Effector memory CD8-positive, alpha-beta T cell (primary cell): ENCODE data around the gene COL1A2.

ENCODE experiments used
- ATAC-seq: fragments of 150-1000 bp; cut with Tn5 transposase; replicated peaks from 2 replicates; pipeline ENCODE4 v1.10.0; 2021; ENCODE audit warnings: mild to moderate bottlenecking, moderate library complexity
- DNase-seq, 3 experiments: peaks; one replicate each; pipeline ENCODE4 v3.0.0; 2021
- H3K27ac Mint-ChIP-seq, 2 donors: one replicate each; pipeline ENCODE4 v1.8.0; 2022; ENCODE audit warnings: mild to moderate bottlenecking in 2 of 2, mixed read lengths in 2 of 2, moderate library complexity in 2 of 2
- H3K27me3 Mint-ChIP-seq, 2 donors: one replicate each; pipeline ENCODE4 v1.8.0; 2022; ENCODE audit warnings: mixed read lengths in 2 of 2
- H3K36me3 Mint-ChIP-seq: one replicate; pipeline ENCODE4 v1.8.0; 2022; ENCODE audit warnings: mild to moderate bottlenecking, moderate library complexity, mixed read lengths; ENCODE audit not compliant: insufficient read depth
- H3K4me1 Mint-ChIP-seq, 2 donors: one replicate each; pipeline ENCODE4 v1.8.0; 2022; ENCODE audit warnings: low read depth in 2 of 2, mixed read lengths in 2 of 2
- H3K4me3 Mint-ChIP-seq, 2 donors: one replicate each; pipeline ENCODE4 v1.8.0; 2022; ENCODE audit warnings: mild to moderate bottlenecking in 2 of 2, mixed read lengths in 2 of 2, moderate library complexity in 2 of 2
- H3K9me3 Mint-ChIP-seq, 2 donors: one replicate each; pipeline ENCODE4 v1.8.0; 2022; ENCODE audit warnings: mixed read lengths in 2 of 2

The COL1A2 gene

DNA sequence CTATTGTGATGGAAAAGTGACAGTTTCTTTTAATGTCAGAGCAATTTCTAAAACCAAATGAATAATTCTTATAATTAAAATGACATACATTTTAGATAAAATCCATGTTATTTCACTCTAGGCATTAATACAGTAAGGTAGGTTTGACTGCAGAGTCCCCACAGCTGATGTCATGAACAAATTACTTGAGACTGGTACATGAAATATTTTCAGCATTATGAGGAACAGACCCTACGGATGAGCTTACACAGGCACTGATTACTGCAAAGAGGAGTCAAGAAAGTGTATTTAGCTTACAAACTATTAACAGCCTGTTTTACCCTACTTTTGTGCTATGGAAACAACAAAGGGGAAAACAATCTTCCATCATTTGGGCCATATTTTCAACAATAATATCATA is 8.9 kb downstream of the COL1A2 start:
- H3K4me3 Mint-ChIP-seq = no peak overlapping the region
- H3K27me3 Mint-ChIP-seq = peaks cover 26 to 31% of the 10 kb centered on the region in 2 donors
- H3K9me3 Mint-ChIP-seq = no peaks in the 10 kb centered on the region
- ATAC-seq (no peak), DNase-seq (no peak)
- H3K36me3 Mint-ChIP-seq = no peaks in the 10 kb centered on the region
- no peaks in the 10 kb centered on the region for H3K4me1 Mint-ChIP-seq
- H3K27ac Mint-ChIP-seq = no peak overlapping the region

DNA sequence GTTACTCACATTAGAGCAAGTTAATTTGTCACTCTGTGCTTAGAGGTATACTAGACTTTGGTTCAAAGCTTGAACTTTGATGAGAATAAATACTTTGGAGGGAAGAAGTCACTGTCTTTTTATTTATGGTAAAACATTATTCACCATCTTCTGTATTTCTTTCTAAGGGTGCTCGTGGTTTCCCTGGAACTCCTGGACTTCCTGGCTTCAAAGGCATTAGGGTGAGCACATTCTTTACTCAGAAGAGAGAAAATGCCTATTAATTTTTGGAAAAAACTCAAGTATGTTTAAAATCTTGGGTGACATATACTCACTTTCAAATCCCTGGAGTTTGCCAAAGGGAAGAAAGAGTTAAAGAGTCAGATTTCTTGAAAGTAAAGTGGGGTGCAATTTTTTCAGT is 10.8 kb downstream of the COL1A2 start:
- Mint-ChIP-seq H3K9me3 (no peaks in the 10 kb centered on the region), H3K27me3 (peaks cover 19 to 24% of the 10 kb centered on the region in 2 donors), H3K36me3 (no peaks in the 10 kb centered on the region), H3K4me1 (no peaks in the 10 kb centered on the region), H3K4me3 (no peak overlapping the region), H3K27ac (no peak overlapping the region)
- ATAC-seq = no peak
- DNase-seq = no peak

DNA sequence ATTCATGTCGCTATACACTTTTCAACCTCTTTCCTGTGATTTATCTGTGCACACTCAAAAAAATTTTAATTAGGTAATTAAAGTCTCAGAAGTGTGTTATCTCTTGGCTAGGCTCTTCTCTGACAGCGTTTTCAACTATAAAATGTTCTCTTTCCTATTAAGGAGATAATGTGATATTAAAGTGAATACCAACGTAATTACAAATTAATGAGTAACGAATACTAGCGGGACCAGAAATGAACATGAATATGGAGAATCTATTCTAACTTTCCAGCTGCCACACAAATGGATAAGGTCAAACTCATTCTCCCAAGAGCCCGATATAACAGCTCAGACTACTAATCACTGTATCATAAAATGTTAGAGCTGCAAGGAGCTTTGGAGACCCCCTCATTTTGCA is 12.0 kb downstream of the COL1A2 start:
- H3K27me3 Mint-ChIP-seq = peaks cover 19 to 24% of the 10 kb centered on the region in 2 donors
- H3K36me3 Mint-ChIP-seq = peaks cover 4% of the 10 kb centered on the region
- DNase-seq = no peak

GRCh38 chr7:94409200-94409948 is 14.7 kb downstream of the COL1A2 start:
- Mint-ChIP-seq H3K9me3 (no peaks in the 10 kb centered on the region), H3K27me3 (peaks cover 6 to 17% of the 10 kb centered on the region in 2 donors), H3K4me1 (no peaks in the 10 kb centered on the region), H3K27ac (no peak overlapping the region), H3K4me3 (no peak overlapping the region), H3K36me3 (peaks cover 4% of the 10 kb centered on the region)
- no peak for DNase-seq
- no peak for ATAC-seq

More for the DNA sequence above, 12.0 kb downstream of the COL1A2 start:
- no peak for ATAC-seq
- H3K27ac Mint-ChIP-seq = no peak overlapping the region
- no peaks in the 10 kb centered on the region for H3K4me1 Mint-ChIP-seq
- H3K4me3 Mint-ChIP-seq = no peak overlapping the region
- no peaks in the 10 kb centered on the region for H3K9me3 Mint-ChIP-seq

DNA sequence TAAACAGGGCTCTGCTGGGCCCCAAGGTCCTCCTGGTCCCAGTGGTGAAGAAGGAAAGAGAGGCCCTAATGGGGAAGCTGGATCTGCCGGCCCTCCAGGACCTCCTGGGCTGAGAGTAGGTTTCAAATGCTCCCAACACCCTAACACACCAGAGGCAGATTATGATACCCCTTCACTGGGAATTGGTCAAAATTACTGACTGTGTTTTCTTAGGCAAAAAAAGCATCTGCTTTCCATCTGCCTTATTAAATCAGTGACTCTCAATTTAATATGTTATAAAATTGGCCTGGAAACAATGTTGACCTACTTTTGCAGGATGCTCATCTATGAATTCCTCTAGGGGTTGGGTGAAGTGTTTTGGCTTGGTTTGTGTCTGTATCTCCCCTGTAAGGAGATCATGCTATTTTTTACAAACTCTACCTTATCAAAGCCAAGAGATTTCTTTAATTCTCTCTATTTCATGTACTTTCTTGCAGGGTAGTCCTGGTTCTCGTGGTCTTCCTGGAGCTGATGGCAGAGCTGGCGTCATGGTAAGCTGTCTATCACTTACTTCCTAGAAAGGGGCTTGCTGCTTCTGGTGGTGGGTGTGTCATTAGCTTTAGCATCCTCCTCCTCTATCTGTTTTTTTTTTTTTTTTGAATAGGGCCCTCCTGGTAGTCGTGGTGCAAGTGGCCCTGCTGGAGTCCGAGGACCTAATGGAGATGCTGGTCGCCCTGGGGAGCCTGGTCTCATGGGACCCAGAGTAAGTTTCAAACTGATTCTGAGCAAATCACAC is 15.9 kb downstream of the COL1A2 start:
- DNase-seq (no peak), ATAC-seq (no peak)
- peaks cover 4% of the 10 kb centered on the region for H3K36me3 Mint-ChIP-seq
- H3K4me1 Mint-ChIP-seq = no peaks in the 10 kb centered on the region
- no peak overlapping the region for H3K4me3 Mint-ChIP-seq
- H3K27ac Mint-ChIP-seq = no peak overlapping the region
- no peaks in the 10 kb centered on the region for H3K9me3 Mint-ChIP-seq
- H3K27me3 Mint-ChIP-seq = peaks cover 6 to 17% of the 10 kb centered on the region in 2 donors

- Mint-ChIP-seq H3K9me3 (no peaks in the 10 kb centered on the region), H3K36me3 (peaks cover 4% of the 10 kb centered on the region), H3K4me1 (no peaks in the 10 kb centered on the region), H3K4me3 (no peak overlapping the region), H3K27me3 (peaks cover 6 to 17% of the 10 kb centered on the region in 2 donors), H3K27ac (no peak overlapping the region)
- no peak for ATAC-seq
- no peak for DNase-seq
These were observed 16.4 kb downstream of the COL1A2 start for GRCh38 chr7:94411188-94411466.

DNA sequence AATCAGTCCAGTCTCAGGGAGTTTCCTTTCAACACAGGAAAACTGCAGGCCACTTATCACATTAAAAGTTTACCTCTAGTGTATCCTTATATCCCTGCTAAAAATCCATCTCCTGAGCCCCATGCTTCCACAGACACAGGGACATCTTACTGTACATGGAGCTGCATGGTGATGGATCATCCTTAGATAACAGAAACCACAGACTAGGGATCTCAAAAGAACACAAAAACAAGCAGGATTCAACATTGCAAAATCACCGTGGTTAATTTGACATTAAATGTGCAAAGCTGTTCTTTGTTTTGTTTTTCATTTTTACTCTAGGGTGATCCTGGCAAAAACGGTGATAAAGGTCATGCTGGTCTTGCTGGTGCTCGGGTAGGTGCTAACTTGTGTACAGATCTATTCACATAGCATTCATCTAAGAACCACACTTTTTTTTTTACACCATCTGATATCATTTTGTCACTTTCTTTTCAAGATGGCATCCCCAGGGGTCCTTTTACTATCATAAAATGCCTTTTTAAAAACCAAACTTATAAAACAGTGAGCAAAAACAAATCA is 18.1 kb downstream of the COL1A2 start:
- H3K4me1 Mint-ChIP-seq = no peaks in the 10 kb centered on the region
- H3K4me3 Mint-ChIP-seq = no peak overlapping the region
- H3K36me3 Mint-ChIP-seq = peaks cover 4% of the 10 kb centered on the region
- H3K27me3 Mint-ChIP-seq = peaks cover 6 to 15% of the 10 kb centered on the region in 2 donors
- DNase-seq (no peak), ATAC-seq (no peak)
- H3K9me3 Mint-ChIP-seq = no peaks in the 10 kb centered on the region
- no peak overlapping the region for H3K27ac Mint-ChIP-seq

DNA sequence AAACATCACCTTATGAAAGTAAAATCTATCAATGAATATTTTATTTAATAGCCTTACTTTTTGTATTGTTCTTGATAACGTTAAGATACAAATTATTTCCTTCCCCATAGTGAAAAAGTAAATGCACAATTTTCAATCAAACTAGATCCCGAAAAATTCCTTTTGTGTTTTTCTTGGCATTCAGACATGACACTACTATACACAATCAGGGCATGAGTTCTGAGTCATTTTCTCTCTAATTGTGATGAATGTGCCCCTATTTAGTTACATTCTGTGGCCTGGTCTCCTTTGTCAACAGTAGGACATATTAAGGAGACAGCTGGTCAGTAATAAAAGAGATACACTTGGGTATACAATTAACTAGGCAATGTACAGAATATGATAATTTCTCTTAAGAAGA is 19.8 kb downstream of the COL1A2 start:
- no peak for ATAC-seq
- no peak overlapping the region for H3K4me3 Mint-ChIP-seq
- H3K4me1 Mint-ChIP-seq = no peaks in the 10 kb centered on the region
- H3K9me3 Mint-ChIP-seq = no peaks in the 10 kb centered on the region
- H3K27ac Mint-ChIP-seq = no peak overlapping the region
- peaks cover 4% of the 10 kb centered on the region for H3K36me3 Mint-ChIP-seq
- H3K27me3 Mint-ChIP-seq = peaks cover 0 to 6% of the 10 kb centered on the region in 2 donors
- DNase-seq = no peak

GRCh38 chr7:94414980-94415379 is 20.3 kb downstream of the COL1A2 start:
- Mint-ChIP-seq H3K4me1 (no peaks in the 10 kb centered on the region), H3K27me3 (peaks cover 4 to 11% of the 10 kb centered on the region in 2 donors), H3K9me3 (no peaks in the 10 kb centered on the region), H3K36me3 (peaks cover 4% of the 10 kb centered on the region), H3K4me3 (no peak overlapping the region), H3K27ac (no peak overlapping the region)
- DNase-seq (no peak), ATAC-seq (no peak)

- no peaks in the 10 kb centered on the region for H3K4me1 Mint-ChIP-seq
- no peak for DNase-seq
These were observed 22.6 kb downstream of the COL1A2 start for GRCh38 chr7:94417306-94417705.

DNA sequence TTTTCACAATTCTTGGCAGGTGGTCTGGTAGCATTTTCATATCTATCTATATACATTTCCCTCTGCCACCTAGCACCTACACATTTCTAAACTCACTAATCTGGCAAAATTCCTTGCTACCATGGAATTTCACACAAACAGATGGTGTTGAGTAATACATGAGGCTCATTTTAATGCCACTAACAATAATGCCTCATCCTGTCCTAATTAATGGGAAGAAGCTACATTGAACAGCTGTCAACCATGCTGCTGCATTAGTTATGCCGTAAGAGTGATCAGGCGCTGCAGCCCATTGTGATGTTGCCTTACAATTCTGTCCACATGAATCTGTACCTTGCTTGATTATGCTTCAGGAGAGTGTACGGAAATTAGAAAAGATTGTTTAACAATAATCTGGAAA is 23.2 kb downstream of the COL1A2 start:
- Mint-ChIP-seq H3K4me3 (no peak overlapping the region), H3K4me1 (no peaks in the 10 kb centered on the region), H3K27ac (no peak overlapping the region), H3K36me3 (no peaks in the 10 kb centered on the region), H3K9me3 (no peaks in the 10 kb centered on the region), H3K27me3 (peaks cover 11 to 22% of the 10 kb centered on the region in 2 donors)
- ATAC-seq (no peak), DNase-seq (no peak)

More at GRCh38 chr7:94417306-94417705, 22.6 kb downstream of the COL1A2 start:
- H3K9me3 Mint-ChIP-seq = no peaks in the 10 kb centered on the region
- ATAC-seq = no peak
- H3K27ac Mint-ChIP-seq = no peak overlapping the region
- H3K27me3 Mint-ChIP-seq = peaks cover 8 to 17% of the 10 kb centered on the region in 2 donors
- H3K36me3 Mint-ChIP-seq = no peaks in the 10 kb centered on the region
- H3K4me3 Mint-ChIP-seq = no peak overlapping the region

DNA sequence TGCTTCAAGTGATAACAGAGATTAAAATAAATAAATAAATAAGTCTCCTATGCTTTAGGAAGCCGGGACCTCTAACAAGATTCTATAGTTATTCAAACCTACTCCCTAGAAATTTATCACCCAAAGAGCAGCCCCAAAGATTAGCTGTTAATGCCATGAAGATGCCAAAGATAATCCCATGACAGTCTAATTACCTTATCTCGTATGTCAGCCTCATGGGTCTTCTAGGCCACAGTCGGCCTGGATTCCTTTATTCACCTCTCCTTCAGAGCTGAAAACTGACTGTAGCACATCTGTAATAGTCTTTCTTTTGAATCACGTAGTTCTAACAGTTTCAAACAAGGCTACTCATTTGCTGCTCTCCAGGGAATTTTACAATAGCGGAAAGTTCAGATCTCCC is 24.2 kb downstream of the COL1A2 start:
- peaks cover 18 to 31% of the 10 kb centered on the region in 2 donors for H3K27me3 Mint-ChIP-seq
- ATAC-seq (no peak), DNase-seq (no peak)
- no peak overlapping the region for H3K4me3 Mint-ChIP-seq
- no peaks in the 10 kb centered on the region for H3K9me3 Mint-ChIP-seq
- no peaks in the 10 kb centered on the region for H3K36me3 Mint-ChIP-seq
- H3K4me1 Mint-ChIP-seq = no peaks in the 10 kb centered on the region
- no peak overlapping the region for H3K27ac Mint-ChIP-seq

DNA sequence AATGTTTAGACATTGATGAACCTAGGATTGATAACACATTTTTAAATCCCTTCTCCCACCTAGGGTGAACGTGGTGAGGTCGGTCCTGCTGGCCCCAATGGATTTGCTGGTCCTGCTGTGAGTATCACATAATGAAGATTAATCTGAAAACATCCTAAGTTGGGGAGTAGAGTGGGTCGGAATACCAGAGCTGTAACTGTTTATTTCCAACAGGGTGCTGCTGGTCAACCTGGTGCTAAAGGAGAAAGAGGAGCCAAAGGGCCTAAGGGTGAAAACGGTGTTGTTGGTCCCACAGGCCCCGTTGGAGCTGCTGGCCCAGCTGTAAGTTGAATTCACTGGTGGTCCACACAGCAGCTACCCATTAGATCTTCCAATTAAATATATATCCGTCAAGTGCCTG is 25.6 kb downstream of the COL1A2 start:
- Mint-ChIP-seq H3K27ac (no peak overlapping the region), H3K9me3 (no peaks in the 10 kb centered on the region), H3K36me3 (no peaks in the 10 kb centered on the region), H3K4me3 (no peak overlapping the region), H3K4me1 (no peaks in the 10 kb centered on the region), H3K27me3 (peaks cover 22 to 38% of the 10 kb centered on the region in 2 donors)
- DNase-seq = no peak
- no peak for ATAC-seq

- Mint-ChIP-seq H3K36me3 (no peaks in the 10 kb centered on the region), H3K27ac (no peak overlapping the region), H3K4me3 (no peak overlapping the region), H3K27me3 (peaks cover 22 to 44% of the 10 kb centered on the region in 2 donors), H3K9me3 (no peaks in the 10 kb centered on the region), H3K4me1 (no peaks in the 10 kb centered on the region)
- no peak for DNase-seq
- ATAC-seq = no peak
These were observed 27.0 kb downstream of the COL1A2 start for GRCh38 chr7:94421681-94422080.
